Measurements from ENCODE around the gene ATP2A3.
"Not testable (repeated sequence)": the region's sequence is repeated elsewhere in the genome, so short reads cannot be mapped to it uniquely, and the experiment has no call there.

The ATP2A3 gene

DNA sequence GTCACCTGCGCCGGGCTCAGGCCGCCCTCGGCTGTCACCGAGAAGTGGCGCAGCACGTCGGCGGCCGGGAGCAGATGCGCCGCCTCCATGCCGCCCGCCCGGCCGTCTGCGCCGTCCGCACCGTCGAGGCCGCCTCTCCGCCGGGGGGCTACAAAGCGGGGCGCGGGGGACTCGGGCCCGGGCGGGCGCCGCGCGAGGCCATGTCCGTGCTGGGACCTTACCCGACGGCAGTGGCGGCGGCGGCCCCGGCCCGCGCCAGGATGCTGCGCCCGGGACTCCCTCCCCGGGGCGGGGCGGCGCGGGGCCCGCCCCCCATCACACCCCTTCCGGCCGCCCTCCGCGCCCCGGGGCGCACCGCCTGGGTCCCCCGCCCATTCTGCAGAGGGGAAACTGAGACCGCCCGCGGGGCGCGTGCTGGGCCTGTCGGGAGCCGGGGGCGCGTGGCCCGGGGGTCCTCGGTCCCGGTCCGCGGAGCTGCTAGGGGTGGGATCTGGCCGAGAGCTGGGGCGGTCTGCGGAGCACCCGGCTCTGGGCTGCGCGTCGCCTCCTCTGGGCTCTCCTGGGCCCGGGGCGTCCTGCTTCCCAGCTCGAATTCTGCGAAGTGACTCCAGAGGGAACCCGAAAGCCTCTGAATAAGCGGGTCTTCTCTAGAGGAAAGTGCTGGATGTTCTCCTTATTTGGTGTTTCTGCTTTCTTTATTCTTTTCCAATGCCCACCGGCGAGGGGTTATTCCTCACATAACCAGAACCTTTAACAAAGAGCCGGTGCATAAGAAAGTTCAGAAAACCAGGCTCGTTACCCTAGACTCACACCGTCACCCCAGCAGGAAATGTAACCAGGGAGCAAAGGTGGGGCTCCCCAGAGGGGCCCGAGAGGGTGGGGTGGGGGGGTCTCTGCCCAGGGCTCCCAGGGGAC, at the start of gene ATP2A3:
ATP2A3 (minus strand) TSS at position 235 of the 915 bp plus-strand sequence; CDS start at position 89, 146 bp downstream.
- no peak for DNase-seq

- DNase-seq = no peak
Measured at GRCh38 chr17:4010754-4011153, 46.5 kb upstream of the ATP2A3 start.

DNA sequence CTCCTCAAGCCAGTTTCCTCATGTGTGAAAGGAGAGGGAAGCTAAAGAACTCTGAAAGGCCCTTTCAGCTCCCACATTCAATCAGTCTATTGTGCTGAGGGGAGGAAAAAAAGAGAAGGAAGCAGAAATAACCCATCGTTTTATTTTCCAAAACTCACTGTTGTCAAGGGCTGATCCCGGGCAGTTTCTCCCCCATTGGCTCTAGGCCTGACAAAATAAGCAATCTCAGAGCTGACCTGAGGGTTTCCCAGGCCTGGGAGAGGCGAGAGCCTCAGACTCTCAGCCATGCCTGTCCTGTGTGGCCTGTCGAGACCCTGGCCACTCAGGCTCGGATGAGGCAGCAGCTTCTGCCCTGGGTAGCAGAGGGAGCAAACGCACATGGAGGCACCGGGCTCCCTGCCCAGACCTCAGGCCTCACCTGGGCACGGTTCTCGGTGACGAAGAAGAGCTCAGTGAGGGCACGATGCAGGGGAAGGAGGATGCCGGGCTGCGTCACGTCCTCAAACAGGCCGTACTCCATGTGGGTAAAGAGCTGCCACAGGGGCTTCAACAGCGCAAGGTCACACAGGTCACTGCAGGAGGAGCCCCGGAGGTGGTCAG, 45.0 kb upstream of the ATP2A3 start:
- DNase-seq = no peak

GRCh38 chr17:4008441-4009185, 44.4 kb upstream of the ATP2A3 start:
- DNase-seq = no peak

GRCh38 chr17:4008082-4008435, 43.8 kb upstream of the ATP2A3 start:
- no peak for DNase-seq

DNA sequence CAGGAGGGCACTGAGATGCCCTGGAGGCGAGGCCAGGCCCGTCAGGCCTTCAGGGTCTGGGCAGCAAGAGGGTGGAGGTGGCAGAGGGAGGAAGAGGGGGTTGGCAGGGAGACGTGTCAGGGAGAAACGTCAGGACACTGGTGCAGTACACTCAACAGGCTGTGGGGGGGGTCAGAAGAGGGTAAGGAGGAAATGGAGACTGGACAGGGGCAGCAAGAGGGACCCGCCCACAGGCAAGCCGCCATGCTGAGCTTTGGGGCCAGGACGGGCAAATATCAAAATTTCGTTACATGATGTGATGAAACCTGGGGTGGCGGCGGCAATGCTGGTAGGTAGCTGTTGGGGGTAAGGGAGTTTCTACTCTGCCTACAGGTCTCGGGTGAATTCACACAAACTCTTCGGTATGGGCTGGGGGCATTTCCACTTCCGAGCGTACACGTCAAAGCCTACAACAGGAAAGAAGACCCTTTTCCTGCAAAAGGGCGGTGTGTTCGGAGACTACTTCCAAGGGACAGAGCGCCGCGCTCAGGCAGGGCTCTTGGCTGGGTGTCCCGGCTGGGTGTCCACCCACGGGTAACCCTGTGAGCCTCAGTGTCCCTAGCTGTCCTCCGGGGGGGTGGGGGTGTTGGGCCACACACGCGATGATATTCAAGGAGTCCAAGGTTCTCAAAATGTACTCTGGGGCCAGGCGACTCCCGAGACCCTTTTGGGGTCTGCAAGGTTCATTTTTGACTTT, 43.3 kb upstream of the ATP2A3 start:
- DNase-seq = no peak

DNA sequence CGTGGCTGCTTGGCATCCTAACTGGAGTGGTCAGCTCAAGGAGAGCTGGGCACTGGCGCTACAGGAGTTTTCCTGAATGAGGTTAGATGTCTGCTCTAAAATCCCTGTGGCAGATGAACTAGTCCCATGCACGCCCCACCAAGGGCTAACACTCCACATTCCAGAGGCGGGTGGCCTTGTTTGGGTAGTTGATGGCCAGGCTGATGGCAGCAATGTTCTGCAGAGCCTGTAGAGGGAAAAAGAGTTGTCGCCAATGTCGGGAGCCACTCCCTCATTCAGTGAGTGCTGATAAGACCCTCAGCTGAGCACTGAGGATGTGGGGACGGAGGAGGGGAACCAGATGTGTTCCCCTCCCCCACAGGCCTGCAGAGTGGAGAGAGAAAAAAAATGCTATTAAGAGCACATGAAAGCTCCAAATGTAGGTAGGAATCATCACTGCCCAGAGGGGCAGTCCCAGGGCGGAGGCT, 42.5 kb upstream of the ATP2A3 start:
- no peak for DNase-seq

DNA sequence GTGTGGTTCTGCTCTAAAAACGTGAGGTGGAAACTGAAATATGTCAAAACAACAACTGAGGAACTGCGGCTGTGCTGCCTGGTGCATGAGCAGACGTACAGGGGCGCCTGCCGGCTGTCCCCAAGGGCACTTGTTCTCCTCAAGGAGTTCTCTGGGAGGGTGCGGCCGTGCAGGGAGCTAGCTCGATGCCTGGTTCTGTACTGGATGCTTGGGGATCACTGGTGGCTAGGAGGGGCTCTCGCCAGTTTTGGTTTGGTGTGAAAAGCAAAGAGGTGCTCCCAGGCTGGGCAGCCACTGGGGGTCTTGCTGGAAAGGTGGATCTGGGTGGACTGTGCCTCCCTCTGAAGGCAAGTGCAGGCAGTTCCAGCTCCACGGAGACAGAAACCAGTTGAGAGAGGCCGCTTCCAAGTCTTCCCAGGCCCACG, 41.9 kb upstream of the ATP2A3 start:
- DNase-seq = no peak

DNA sequence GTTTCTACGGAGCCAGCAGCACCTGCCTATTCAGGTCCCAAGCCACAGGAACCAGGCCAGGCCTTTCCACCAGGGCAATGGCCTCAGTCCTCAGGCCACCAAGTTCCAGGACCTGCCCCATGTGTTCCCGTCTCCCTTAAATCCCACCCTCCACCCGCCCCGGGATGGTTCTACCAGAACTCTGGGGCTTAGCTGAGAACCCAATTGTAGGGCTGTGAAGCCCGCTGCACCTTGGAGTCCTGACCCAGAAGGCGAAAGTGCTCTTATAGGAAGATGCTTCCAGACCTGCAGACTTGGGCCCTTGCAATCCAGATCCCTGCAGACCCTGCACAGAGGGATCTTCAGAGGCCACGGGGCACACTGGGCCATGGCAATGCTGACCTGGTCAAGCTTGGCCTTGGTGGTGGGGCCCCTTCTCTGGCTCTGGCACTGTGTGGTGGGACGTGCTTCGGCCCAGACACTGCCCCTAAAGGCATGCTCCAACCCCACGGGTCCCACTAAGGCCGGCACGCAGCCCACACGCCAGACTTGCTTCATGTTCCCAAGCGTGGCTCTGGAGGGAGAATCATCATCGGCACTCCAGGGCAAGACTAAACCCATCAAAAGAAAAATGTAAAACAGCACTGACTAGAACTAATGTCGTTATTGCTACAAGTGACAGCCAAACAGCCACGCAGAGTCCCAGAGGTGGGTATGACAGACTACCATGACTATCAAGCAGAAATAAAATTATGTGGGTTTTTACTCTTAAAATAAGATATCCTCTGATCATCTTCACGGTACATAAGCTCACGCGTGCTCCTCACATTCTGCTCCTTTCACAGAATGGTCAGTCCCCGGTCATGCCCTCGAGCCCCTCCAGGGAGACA, 41.3 kb upstream of the ATP2A3 start:
- DNase-seq = no peak

DNA sequence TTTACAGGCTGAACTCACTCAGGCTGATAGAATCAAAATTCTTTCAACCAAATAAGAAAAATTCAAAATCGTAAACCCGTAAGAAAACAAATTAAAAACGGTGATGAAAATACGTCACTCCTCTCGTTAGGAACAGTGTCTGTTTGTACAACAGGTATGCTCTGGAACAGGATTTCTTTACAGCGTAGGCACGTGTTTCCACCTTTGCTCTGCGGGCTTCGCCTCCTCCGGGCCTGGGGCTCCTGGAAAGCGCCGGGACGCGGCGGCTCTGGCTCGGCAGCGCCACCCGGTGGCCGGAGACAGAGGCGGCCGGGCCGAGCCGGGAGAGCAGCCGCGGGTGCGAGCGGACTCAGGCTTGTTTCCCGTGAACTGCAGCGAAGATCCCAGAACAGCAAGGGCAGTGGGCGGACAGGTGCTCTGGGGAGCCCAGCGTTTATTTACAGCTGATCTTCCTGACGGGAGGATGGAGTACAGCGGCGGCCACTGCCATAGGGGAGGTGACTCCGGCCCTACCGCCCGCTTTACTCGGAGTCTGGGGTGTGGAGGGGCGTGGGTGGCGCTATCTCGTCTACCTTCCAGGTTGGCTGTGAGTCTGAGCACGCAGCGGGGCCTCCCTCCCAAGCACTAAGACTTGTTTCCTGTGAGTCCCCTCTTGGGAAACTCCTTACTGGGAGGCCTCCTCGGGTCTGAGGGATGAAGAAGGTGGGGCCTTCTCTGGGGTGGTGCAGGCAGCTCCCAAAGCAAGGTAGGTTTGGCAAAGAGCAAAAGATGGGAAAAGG, 40.5 kb upstream of the ATP2A3 start:
- DNase-seq = no peak

DNA sequence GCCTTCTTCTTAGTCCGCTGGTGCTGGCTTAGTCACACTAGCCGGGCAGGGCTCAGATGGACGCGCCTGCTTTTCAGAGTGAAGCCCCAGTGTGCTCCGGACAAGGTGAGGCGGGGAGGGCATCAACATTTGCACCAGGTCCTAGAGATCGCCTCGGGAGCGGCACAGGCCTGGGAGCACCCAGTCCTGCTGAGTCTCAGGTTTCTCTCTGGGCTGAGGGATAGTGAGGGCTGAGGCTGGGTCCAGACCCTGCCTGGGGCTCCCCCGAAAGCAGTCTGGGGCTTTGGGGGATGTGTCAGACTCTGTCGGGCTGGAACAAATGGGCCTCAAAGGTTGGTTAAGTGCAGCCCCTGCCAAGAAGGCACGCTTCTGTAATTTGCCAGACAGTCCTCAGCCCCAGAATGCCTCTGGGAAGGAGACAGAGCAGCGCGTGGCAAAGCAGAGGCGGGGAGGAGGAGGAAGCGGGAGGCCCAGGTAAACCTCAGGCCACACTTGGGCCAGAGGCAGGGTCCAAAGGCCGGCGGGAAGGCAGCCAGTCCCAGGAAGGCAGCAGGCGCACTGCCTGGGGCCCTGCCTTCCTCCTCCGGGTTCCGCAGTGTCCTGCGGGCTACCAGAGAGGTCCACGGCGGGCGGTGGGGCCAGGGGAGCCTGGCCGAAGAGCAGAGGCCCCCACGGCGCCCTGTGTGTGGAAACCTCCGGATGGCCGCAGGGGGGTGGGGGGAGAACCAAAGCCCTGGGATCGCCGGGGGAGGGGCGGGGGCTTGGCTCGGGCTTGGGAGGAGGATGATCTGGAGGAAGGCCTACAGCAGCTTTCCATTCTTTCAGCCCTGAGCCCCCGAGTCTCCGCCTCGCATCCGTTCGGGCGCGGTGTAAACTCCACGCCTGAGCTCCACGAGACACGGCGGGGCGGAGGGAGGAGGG, 39.5 kb upstream of the ATP2A3 start:
- no peak for DNase-seq

GRCh38 chr17:4003131-4003500, 38.9 kb upstream of the ATP2A3 start:
- no peak for DNase-seq

GRCh38 chr17:4001048-4001590, 36.9 kb upstream of the ATP2A3 start:
- DNase-seq = no peak

GRCh38 chr17:3998436-3998835, 34.2 kb upstream of the ATP2A3 start:
- DNase-seq = no peak

GRCh38 chr17:3995067-3995466, 30.8 kb upstream of the ATP2A3 start:
- DNase-seq = no peak

- DNase-seq = no peak
Measured at GRCh38 chr17:3994221-3994576, 30.0 kb upstream of the ATP2A3 start.

DNA sequence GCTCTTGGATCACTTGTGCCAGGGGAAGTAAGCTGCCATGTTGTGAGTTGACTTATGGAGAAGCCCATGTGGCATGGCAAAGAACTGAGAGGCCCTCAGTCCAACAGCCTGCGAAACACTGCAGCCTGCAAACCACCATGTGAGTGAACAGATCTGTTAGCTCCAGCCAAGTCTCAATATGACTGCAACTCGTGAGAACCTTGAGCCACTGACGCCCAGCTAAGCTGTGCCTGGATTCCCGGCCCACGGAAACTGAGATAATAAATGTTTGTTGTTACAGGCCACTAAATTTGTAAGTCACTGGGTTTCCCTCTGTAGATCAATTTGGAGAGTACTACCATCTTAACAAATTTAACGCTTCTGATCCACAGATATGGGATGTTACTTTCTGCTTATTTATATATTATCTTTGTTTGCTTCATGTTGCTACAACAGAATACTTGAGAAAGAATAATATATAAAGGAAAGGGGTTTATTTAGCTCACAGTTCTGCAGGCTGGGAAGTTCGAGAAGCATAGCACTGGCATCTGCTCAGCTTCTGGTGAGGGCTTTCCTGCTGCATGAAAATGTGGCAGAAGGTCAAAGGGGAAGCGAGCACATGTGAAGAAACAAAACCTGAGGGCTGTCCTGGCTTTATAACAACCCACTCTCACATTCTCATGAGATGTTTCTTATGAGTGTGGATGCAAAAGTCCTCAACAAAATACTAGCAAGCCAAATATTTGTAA, 29.4 kb upstream of the ATP2A3 start:
- DNase-seq = no peak

DNA sequence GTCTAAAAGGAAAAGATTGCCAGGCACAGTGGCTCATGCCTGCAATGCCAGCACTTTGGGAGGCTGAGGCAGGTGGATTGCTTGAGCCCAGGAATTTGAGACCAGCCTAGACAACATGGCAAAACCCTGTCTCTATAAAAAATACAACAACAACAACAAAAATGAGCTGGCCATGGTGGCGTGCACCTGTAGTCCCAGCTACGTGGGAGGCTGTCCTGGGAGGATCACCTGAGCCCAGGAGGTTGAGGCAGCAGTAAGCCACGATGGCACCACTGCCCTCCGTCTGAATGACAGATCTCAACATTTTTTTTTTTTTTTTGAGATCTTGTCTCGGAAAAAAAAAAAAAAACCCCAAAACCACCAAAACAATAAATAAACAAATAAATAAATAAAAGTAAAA, 28.1 kb upstream of the ATP2A3 start:
- no peak for DNase-seq

- DNase-seq = not testable (repeated sequence)
Measured at GRCh38 chr17:3991699-3992098, 27.5 kb upstream of the ATP2A3 start.

Measured in NCI-H1417 treated with DMSO at 0.1 percent for 48 hours (cell line).